ENCODE data around the gene MTUS2. TPM values are rescaled to one million over a fixed set of nuclear protein-coding genes. Genes with fewer than 3 reads are reported as not detected.

Gene MTUS2
- total RNA-seq, 4 donors from 2014 or later: 0.44 to 1.1 (median 0.48) TPM; not detected in 1

- DNase-seq (ENCODE audit: low spot score) (no peak), ATAC-seq (ENCODE audit: low FRiP score) (no peak)
- TF ChIP-seq CTCF (IDR thresholded peaks at IDR 0.05): no peak
Measured at GRCh38 chr13:29369060-29369743, 549.1 kb downstream of the MTUS2 start.

GRCh38 chr13:29379281-29379680, 559.1 kb downstream of the MTUS2 start:
- ATAC-seq (ENCODE audit: low FRiP score) (no peak), DNase-seq (ENCODE audit: low spot score) (no peak)
- no peak for TF ChIP-seq CTCF (IDR thresholded peaks at IDR 0.05)

GRCh38 chr13:29379865-29380264, 559.7 kb downstream of the MTUS2 start:
- ATAC-seq (ENCODE audit: low FRiP score) (no peak), DNase-seq (ENCODE audit: low spot score) (no peak)
- no peak for TF ChIP-seq CTCF (IDR thresholded peaks at IDR 0.05)

GRCh38 chr13:29382021-29382420, 561.9 kb downstream of the MTUS2 start:
- TF ChIP-seq CTCF (IDR thresholded peaks at IDR 0.05): no peak
- ATAC-seq (ENCODE audit: low FRiP score) (no peak), DNase-seq (ENCODE audit: low spot score) (no peak)

- no peak for ATAC-seq (ENCODE audit: low FRiP score)
- DNase-seq (ENCODE audit: low spot score): no peak
- no peak for TF ChIP-seq CTCF (IDR thresholded peaks at IDR 0.05)
Measured at GRCh38 chr13:29383476-29383875, 563.3 kb downstream of the MTUS2 start.

GRCh38 chr13:29384466-29384865, 564.3 kb downstream of the MTUS2 start:
- ATAC-seq (ENCODE audit: low FRiP score) (no peak), DNase-seq (ENCODE audit: low spot score) (no peak)
- no peak for TF ChIP-seq CTCF (IDR thresholded peaks at IDR 0.05)

- no peak for ATAC-seq (ENCODE audit: low FRiP score)
Measured at GRCh38 chr13:29384871-29385270, 564.7 kb downstream of the MTUS2 start.

More at GRCh38 chr13:29384871-29385270, 564.7 kb downstream of the MTUS2 start:
- no peak for TF ChIP-seq CTCF (IDR thresholded peaks at IDR 0.05)
- DNase-seq (ENCODE audit: low spot score): no peak
